NOMO-1 treated with DMSO at 0.1 percent for 48 hours (cell line): ENCODE results near the gene EMX2.

Experiments used
- DNase-seq: peaks from one replicate; lab custom pipeline; 2025; ENCODE audit not compliant: unreplicated experiment; lab: John Stamatoyannopoulos, UW

The EMX2 gene

GRCh38 chr10:117596706-117597105 is 54.2 kb downstream of the EMX2 start:
- no peak for DNase-seq

DNA sequence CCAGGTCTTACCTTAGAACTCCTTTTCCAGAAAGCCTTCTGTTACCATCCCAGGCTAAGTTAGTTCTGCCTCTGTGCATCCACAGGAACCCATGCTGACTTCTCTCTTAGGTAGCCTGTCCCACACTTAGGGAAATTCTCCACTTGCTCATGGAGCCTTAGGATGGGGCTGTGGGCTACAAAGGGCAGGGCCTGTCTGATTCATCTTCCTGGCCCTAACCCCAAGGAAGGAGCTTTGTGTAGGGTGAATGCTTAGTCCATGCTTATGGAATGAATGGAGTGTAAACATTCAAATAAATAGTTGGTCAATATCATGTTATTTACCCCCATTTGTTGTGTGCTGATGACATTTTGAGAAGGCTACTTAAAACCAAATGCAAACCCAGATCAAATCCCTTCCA is 54.7 kb downstream of the EMX2 start:
- no peak for DNase-seq
